Glutamatergic neuron (in vitro differentiated cells): ENCODE measurements around the gene HIVEP2. TPM values are rescaled to one million over a fixed set of nuclear protein-coding genes. Genes with fewer than 3 reads are reported as not detected.
"Not testable (repeated sequence)": the region's sequence is repeated elsewhere in the genome, so short reads cannot be mapped to it uniquely, and the experiment has no call there.

Experiments
- DNase-seq: peaks from one replicate; pipeline ENCODE4 v3.0.0; 2022
- H3K27ac Mint-ChIP-seq: one replicate; pipeline ENCODE4 v1.8.0; 2020; ENCODE audit warnings: mild to moderate bottlenecking, mixed read lengths, inconsistent platforms; ENCODE audit not compliant: unreplicated experiment
- H3K27me3 Mint-ChIP-seq: one replicate; pipeline ENCODE4 v1.8.0; 2020; ENCODE audit warnings: mild to moderate bottlenecking, moderate library complexity, mixed read lengths, inconsistent platforms; ENCODE audit not compliant: unreplicated experiment
- H3K36me3 Mint-ChIP-seq: one replicate; pipeline ENCODE4 v1.8.0; 2020; ENCODE audit warnings: mild to moderate bottlenecking, mixed read lengths, inconsistent platforms; ENCODE audit not compliant: unreplicated experiment
- H3K4me1 Mint-ChIP-seq: one replicate; pipeline ENCODE4 v1.8.0; 2020; ENCODE audit warnings: mild to moderate bottlenecking, low read depth, mixed read lengths, inconsistent platforms; ENCODE audit not compliant: unreplicated experiment
- H3K4me3 Mint-ChIP-seq: one replicate; pipeline ENCODE4 v1.8.0; 2020; ENCODE audit warnings: mild to moderate bottlenecking, mixed read lengths, inconsistent platforms; ENCODE audit not compliant: unreplicated experiment
- H3K9me3 Mint-ChIP-seq: one replicate; pipeline ENCODE4 v1.8.0; 2020; ENCODE audit warnings: mild to moderate bottlenecking, moderate library complexity, mixed read lengths, inconsistent platforms; ENCODE audit not compliant: unreplicated experiment
- total RNA-seq: library from RNA; stranded (reverse); fragmentation: NEBNext Ultra II Directional; extraction: Animal tissue kit (Norgen Biotek cat#: 25700); gene quantifications from one replicate; pipeline ENCODE4 v1.2.1, GENCODE V29; 2021; ENCODE audit not compliant: unreplicated experiment
- TF ChIP-seq, protein P1 (sequence below): fragments of 200-600 bp; sonication (generic); IDR thresholded peaks from one replicate; pipeline ENCODE4 v1.5.0; 2021; ENCODE audit not compliant: partially characterized antibody, unreplicated experiment

Gene HIVEP2
- total RNA-seq, 1 donor from 2014 or later = 2.6 TPM

- TF ChIP-seq, protein P1, sequence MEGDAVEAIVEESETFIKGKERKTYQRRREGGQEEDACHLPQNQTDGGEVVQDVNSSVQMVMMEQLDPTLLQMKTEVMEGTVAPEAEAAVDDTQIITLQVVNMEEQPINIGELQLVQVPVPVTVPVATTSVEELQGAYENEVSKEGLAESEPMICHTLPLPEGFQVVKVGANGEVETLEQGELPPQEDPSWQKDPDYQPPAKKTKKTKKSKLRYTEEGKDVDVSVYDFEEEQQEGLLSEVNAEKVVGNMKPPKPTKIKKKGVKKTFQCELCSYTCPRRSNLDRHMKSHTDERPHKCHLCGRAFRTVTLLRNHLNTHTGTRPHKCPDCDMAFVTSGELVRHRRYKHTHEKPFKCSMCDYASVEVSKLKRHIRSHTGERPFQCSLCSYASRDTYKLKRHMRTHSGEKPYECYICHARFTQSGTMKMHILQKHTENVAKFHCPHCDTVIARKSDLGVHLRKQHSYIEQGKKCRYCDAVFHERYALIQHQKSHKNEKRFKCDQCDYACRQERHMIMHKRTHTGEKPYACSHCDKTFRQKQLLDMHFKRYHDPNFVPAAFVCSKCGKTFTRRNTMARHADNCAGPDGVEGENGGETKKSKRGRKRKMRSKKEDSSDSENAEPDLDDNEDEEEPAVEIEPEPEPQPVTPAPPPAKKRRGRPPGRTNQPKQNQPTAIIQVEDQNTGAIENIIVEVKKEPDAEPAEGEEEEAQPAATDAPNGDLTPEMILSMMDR = no peak
- no peaks in the 10 kb centered on the region for H3K27me3 Mint-ChIP-seq
- no peak overlapping the region for H3K27ac Mint-ChIP-seq
- peaks cover 3% of the 10 kb centered on the region for H3K9me3 Mint-ChIP-seq
- no peaks in the 10 kb centered on the region for H3K36me3 Mint-ChIP-seq
- no peaks in the 10 kb centered on the region for H3K4me1 Mint-ChIP-seq
- no peak overlapping the region for H3K4me3 Mint-ChIP-seq
- no peak for DNase-seq
Measured at GRCh38 chr6:142984386-142984785, 39.4 kb upstream of the HIVEP2 start.

- peaks cover 3% of the 10 kb centered on the region for H3K27me3 Mint-ChIP-seq
- TF ChIP-seq, protein P1 = no peak
- no peak overlapping the region for H3K27ac Mint-ChIP-seq
- H3K36me3 Mint-ChIP-seq = no peaks in the 10 kb centered on the region
- no peaks in the 10 kb centered on the region for H3K4me1 Mint-ChIP-seq
- DNase-seq = no peak
- no peak overlapping the region for H3K4me3 Mint-ChIP-seq
- no peaks in the 10 kb centered on the region for H3K9me3 Mint-ChIP-seq
Measured at GRCh38 chr6:142975365-142975764, 30.4 kb upstream of the HIVEP2 start.

DNA sequence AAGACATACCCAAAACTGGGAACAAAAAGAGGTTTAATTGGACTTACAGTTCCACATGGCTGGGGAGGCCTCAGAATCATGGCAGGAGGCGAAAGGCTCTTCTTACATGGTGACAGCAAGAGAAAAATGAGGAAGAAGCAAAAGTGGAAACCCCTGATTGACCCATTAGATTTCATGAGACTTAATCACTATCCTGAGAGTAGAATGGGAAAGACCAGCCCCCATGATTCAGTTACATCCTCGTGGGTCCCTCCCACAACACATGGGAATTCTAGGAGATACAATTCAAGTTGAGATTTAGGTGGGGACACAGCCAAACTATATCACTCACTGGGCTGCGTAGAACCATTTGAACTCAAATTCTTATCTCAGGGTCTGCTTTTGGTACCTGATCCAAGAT, 26.0 kb upstream of the HIVEP2 start:
- H3K27me3 Mint-ChIP-seq, H3K36me3 Mint-ChIP-seq, DNase-seq, H3K27ac Mint-ChIP-seq, H3K4me1 Mint-ChIP-seq, H3K9me3 Mint-ChIP-seq, H3K4me3 Mint-ChIP-seq: not testable (repeated sequence)

DNA sequence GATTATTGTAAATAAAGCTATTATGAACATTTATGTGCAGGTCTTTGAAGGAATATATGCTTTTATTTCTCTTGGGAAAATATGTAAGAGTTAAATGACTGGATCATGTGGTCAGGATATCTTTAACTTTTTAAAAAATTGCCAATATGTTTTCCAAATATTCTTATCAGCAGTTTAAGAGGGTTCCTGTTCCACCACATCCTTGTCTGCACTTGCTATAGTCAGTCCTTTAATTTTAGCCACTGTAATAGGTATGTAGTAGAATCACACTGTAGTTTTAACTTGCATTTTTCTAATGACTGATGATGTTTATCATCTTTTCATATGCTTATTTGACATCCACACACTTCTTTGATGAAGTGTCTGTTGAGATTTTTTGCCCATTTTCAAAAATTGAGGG, 23.6 kb upstream of the HIVEP2 start:
- Mint-ChIP-seq H3K27me3 (peaks cover 3% of the 10 kb centered on the region), H3K36me3 (no peaks in the 10 kb centered on the region), H3K27ac (no peak overlapping the region), H3K4me1 (no peaks in the 10 kb centered on the region), H3K9me3 (no peaks in the 10 kb centered on the region), H3K4me3 (no peak overlapping the region)
- TF ChIP-seq, protein P1 = no peak
- no peak for DNase-seq

DNA sequence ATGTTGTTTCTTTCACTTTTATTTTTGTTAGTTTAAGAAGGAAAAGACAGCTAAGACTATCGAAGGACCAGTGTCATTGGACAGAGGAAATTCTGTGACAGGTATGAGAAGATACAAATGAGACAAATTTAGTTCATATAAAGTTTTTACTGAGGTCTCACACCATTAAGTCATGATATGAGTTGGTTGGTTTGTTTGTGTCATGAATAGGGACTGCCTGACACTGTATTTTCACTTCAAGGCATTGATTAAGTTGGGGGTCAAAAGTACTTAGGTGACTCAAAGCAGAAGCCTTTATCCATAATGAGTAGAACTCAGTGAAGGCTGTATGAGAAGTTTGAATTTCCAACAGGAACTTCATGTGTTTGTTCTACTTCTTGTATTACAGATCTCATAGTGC, 21.3 kb upstream of the HIVEP2 start:
- no peak for DNase-seq
- Mint-ChIP-seq H3K36me3 (no peaks in the 10 kb centered on the region), H3K4me3 (no peak overlapping the region), H3K9me3 (no peaks in the 10 kb centered on the region), H3K27ac (no peak overlapping the region), H3K4me1 (no peaks in the 10 kb centered on the region), H3K27me3 (peaks cover 3% of the 10 kb centered on the region)
- TF ChIP-seq, protein P1 = no peak

DNA sequence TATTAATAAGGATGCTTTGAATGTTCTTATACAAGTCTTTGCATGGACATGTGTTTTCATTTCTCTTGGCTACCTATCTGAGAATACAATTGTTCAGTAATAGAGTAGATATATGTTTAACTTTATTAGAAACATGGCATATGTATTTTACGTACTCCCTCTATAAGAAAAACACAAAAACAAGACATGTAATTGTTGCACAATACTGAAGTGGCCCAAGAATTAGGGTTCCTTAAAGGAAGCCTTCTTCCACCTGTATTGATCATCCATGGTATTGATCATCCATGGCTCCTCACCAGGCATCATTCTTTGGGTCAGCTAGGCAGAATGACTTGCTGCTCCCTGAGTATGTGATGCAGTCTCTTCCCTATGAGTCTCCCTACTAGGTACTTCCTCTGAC, 20.2 kb upstream of the HIVEP2 start:
- H3K27me3 Mint-ChIP-seq = no peaks in the 10 kb centered on the region
- TF ChIP-seq, protein P1 = no peak
- no peak for DNase-seq
- H3K4me1 Mint-ChIP-seq = no peaks in the 10 kb centered on the region
- H3K9me3 Mint-ChIP-seq = no peaks in the 10 kb centered on the region
- H3K4me3 Mint-ChIP-seq = no peak overlapping the region
- H3K36me3 Mint-ChIP-seq = no peaks in the 10 kb centered on the region
- no peak overlapping the region for H3K27ac Mint-ChIP-seq
